HUES6 (cell line): Measurements from ENCODE around the gene HOXA2.

ENCODE experiments used
- H3K27ac ChIP-seq: 2 replicates; pipeline ENCODE4 v1.7.0; 2013; ENCODE audit warnings: low read depth, mild to moderate bottlenecking, low read length, inconsistent platforms
- H3K27me3 ChIP-seq: 2 replicates; pipeline ENCODE4 v1.6.1; 2013; ENCODE audit warnings: low read length; ENCODE audit not compliant: control insufficient read depth, insufficient read depth
- H3K36me3 ChIP-seq: 2 replicates; pipeline ENCODE4 v1.6.1; 2013; ENCODE audit warnings: low read length; ENCODE audit not compliant: control insufficient read depth, insufficient read depth
- H3K4me1 ChIP-seq: 2 replicates; pipeline ENCODE4 v1.6.1; 2013; ENCODE audit warnings: low read length; ENCODE audit not compliant: control insufficient read depth, insufficient read depth
- H3K4me3 ChIP-seq: 2 replicates; pipeline ENCODE4 v1.5.1; 2013; ENCODE audit warnings: low read depth, low read length
- H3K9ac ChIP-seq: one replicate; pipeline ENCODE4 v1.6.1; 2013; ENCODE audit warnings: mild to moderate bottlenecking, low read length
- H3K9me3 ChIP-seq: 2 replicates; pipeline ENCODE4 v1.6.1; 2013; ENCODE audit warnings: low read depth, low read length; ENCODE audit not compliant: control insufficient read depth, insufficient read depth

Gene HOXA2

DNA sequence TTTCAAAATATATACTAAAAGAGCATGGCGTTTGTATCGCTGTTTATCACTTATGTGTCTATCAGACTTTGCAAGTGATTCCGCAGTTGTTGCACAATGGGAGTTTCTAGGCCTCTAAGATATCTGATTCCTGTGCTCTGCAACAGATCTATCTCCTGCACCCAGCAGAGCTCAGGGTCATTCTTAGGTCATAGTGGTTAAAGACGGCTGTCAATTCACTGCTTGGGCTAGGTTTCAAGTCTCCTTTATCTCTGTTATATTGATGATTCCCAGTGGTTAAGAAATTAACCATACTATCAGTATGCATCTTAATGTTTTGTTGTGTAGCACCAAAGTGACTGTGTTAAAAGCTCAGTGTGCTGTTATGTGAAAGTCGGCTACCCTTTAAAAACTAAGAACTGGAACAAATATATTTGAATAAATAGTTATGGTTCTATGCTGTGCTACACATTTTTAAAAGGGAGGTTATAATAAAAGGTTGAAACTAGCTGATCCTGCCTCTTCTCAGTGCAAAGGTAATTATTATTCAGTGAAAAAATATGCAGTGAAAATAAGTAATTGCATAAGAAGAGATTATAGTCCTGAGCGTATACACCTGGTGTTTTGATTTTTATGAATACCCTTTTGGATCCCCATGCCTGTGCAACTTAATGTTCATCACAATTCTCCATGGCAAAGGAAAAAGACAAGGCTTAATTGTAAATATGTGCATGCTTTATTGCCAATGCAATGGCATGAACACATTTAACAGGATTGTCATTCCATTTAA is 30.7 kb downstream of the HOXA2 start:
- H3K4me1 ChIP-seq = no peaks in the 10 kb centered on the region
- no peaks in the 10 kb centered on the region for H3K36me3 ChIP-seq

DNA sequence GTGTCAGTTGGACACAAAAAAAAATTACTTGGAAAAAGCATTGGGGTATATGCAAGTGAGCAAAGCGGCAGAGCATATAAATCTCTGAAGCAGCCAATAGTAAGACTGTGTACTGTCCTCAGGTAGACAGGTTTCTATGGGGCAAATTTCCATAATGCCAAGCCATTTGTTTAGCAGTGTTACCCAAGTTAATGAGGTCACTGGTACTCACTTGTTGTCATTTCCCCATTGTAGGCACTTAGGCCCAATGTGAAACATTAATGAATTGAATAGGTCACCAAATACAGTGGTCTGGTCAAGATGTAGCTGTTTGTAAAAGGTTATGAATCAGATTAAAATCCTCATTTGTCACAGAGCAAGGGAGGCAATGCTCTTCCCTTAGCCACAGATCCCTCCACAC is 34.2 kb downstream of the HOXA2 start:
- H3K9ac ChIP-seq = no peak overlapping the region
- no peaks in the 10 kb centered on the region for H3K36me3 ChIP-seq
- H3K9me3 ChIP-seq = no peaks in the 10 kb centered on the region
- no peak overlapping the region for H3K27ac ChIP-seq
- no peaks in the 10 kb centered on the region for H3K4me1 ChIP-seq
- no peak overlapping the region for H3K4me3 ChIP-seq
- H3K27me3 ChIP-seq = no peaks in the 10 kb centered on the region

More for the DNA sequence above, 30.7 kb downstream of the HOXA2 start:
- Histone ChIP-seq H3K27ac (no peak overlapping the region), H3K9ac (no peak overlapping the region), H3K9me3 (peaks cover 6% of the 10 kb centered on the region; the same call in 1 of the 2 replicates), H3K27me3 (no peaks in the 10 kb centered on the region), H3K4me3 (no peak overlapping the region)

- Histone ChIP-seq H3K9ac (no peak overlapping the region), H3K27ac (no peak overlapping the region), H3K4me3 (no peak overlapping the region), H3K9me3 (no peaks in the 10 kb centered on the region), H3K36me3 (no peaks in the 10 kb centered on the region), H3K27me3 (no peaks in the 10 kb centered on the region), H3K4me1 (no peaks in the 10 kb centered on the region)
These were observed 36.3 kb downstream of the HOXA2 start for GRCh38 chr7:27066148-27066547.

GRCh38 chr7:27065709-27066108 is 36.8 kb downstream of the HOXA2 start:
- no peaks in the 10 kb centered on the region for H3K9me3 ChIP-seq
- no peak overlapping the region for H3K9ac ChIP-seq
- no peaks in the 10 kb centered on the region for H3K4me1 ChIP-seq
- H3K4me3 ChIP-seq = no peak overlapping the region
- H3K27ac ChIP-seq = no peak overlapping the region
- H3K36me3 ChIP-seq = no peaks in the 10 kb centered on the region
- H3K27me3 ChIP-seq = no peaks in the 10 kb centered on the region

GRCh38 chr7:27064661-27065060 is 37.8 kb downstream of the HOXA2 start:
- no peaks in the 10 kb centered on the region for H3K9me3 ChIP-seq
- no peaks in the 10 kb centered on the region for H3K4me1 ChIP-seq
- H3K27ac ChIP-seq = no peak overlapping the region
- no peaks in the 10 kb centered on the region for H3K27me3 ChIP-seq
- no peak overlapping the region for H3K9ac ChIP-seq
- no peak overlapping the region for H3K4me3 ChIP-seq
- no peaks in the 10 kb centered on the region for H3K36me3 ChIP-seq

- H3K4me1 ChIP-seq = no peaks in the 10 kb centered on the region
- no peaks in the 10 kb centered on the region for H3K9me3 ChIP-seq
- no peak overlapping the region for H3K27ac ChIP-seq
- H3K9ac ChIP-seq = no peak overlapping the region
- no peaks in the 10 kb centered on the region for H3K36me3 ChIP-seq
- H3K4me3 ChIP-seq = no peak overlapping the region
- H3K27me3 ChIP-seq = no peaks in the 10 kb centered on the region
These were observed 38.3 kb downstream of the HOXA2 start for GRCh38 chr7:27064159-27064558.

DNA sequence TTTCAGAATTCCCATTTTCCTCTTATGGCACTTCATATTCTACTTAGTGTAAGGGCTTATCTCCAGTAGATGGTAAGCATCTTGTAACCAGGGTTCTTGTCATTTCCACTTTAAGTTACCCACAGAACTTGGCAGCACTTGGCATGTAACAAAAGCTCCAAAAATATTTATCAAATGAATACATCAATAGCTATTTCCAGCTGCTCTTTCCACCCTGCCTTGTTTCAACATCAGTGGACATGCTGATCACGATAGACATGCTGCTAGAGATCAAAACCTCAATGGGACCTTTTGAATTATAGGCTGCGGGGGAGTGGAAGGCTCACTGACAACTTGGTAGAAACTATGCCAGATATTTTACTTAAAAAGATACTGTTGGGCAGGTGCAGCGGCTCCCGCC is 39.5 kb downstream of the HOXA2 start:
- Histone ChIP-seq H3K27me3 (no peaks in the 10 kb centered on the region), H3K9ac (no peak overlapping the region), H3K27ac (no peak overlapping the region), H3K9me3 (no peaks in the 10 kb centered on the region), H3K36me3 (no peaks in the 10 kb centered on the region), H3K4me1 (no peaks in the 10 kb centered on the region), H3K4me3 (no peak overlapping the region)

- Histone ChIP-seq H3K36me3 (no peaks in the 10 kb centered on the region), H3K4me1 (peaks cover 9% of the 10 kb centered on the region), H3K9me3 (no peaks in the 10 kb centered on the region), H3K9ac (no peak overlapping the region), H3K27ac (no peak overlapping the region), H3K27me3 (no peaks in the 10 kb centered on the region), H3K4me3 (no peak overlapping the region)
These were observed 49.3 kb downstream of the HOXA2 start for GRCh38 chr7:27053153-27053552.

- no peak overlapping the region for H3K27ac ChIP-seq
These were observed 51.0 kb downstream of the HOXA2 start for GRCh38 chr7:27051451-27051850.

More at GRCh38 chr7:27051451-27051850, 51.0 kb downstream of the HOXA2 start:
- no peak overlapping the region for H3K4me3 ChIP-seq
- no peaks in the 10 kb centered on the region for H3K36me3 ChIP-seq
- H3K4me1 ChIP-seq = peaks cover 9% of the 10 kb centered on the region
- no peak overlapping the region for H3K9ac ChIP-seq
- H3K27me3 ChIP-seq = no peaks in the 10 kb centered on the region
- H3K9me3 ChIP-seq = peaks cover under 1% of the 10 kb centered on the region; the same call in 1 of the 2 replicates
